ENCODE data around the gene TRIM2. TPM values are rescaled to one million over a fixed set of nuclear protein-coding genes. Genes with fewer than 3 reads are reported as not detected.

TRIM2 gene
- total RNA-seq, 2 donors from 2014 or later, result 31.3 to 42.0 TPM

DNA sequence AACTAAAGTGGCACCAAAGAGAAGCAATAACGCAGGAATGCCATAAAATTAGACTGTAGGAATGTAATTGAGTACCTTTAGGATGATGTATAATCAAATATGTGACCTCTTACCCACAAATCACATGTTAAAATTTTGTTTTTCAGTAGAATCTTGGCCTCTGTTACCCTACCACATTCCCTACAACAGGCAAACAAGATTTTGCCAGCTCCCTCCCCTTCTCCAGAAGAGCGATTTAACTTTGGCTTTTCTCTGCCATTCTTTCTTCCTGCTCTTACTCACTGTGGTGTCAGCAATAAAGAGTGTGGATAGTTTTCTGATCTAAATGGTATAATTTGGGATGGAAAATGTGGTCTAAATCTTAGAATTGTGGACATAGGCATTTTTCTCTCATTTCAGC lies 57.2 kb downstream of the TRIM2 start:
- TF ChIP-seq, protein P1, sequence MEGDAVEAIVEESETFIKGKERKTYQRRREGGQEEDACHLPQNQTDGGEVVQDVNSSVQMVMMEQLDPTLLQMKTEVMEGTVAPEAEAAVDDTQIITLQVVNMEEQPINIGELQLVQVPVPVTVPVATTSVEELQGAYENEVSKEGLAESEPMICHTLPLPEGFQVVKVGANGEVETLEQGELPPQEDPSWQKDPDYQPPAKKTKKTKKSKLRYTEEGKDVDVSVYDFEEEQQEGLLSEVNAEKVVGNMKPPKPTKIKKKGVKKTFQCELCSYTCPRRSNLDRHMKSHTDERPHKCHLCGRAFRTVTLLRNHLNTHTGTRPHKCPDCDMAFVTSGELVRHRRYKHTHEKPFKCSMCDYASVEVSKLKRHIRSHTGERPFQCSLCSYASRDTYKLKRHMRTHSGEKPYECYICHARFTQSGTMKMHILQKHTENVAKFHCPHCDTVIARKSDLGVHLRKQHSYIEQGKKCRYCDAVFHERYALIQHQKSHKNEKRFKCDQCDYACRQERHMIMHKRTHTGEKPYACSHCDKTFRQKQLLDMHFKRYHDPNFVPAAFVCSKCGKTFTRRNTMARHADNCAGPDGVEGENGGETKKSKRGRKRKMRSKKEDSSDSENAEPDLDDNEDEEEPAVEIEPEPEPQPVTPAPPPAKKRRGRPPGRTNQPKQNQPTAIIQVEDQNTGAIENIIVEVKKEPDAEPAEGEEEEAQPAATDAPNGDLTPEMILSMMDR (IDR thresholded peaks at IDR 0.05), result no peak
- TF ChIP-seq POLR2A (IDR thresholded peaks at IDR 0.05), result no peak
- H3K27ac ChIP-seq, result no peak overlapping the region
- no peaks in the 10 kb centered on the region for H3K36me3 ChIP-seq (replicated peaks in 1 of 2; ENCODE audit: insufficient read depth in 1 of 2, low read depth in 2 of 2)
- H3K9me3 ChIP-seq, result no peaks in the 10 kb centered on the region
- no peaks in the 10 kb centered on the region for H3K4me1 ChIP-seq
- WGBS, 2 donors, result 93 to 99% methylated on average over 2 of the region's 2 CpGs
- no peak overlapping the region for H3K4me3 ChIP-seq
- intact Hi-C loops (cut with DNase I), result no loop called here
- H3K27me3 ChIP-seq, result no peaks in the 10 kb centered on the region
- ATAC-seq (no peak), DNase-seq (no peak)

DNA sequence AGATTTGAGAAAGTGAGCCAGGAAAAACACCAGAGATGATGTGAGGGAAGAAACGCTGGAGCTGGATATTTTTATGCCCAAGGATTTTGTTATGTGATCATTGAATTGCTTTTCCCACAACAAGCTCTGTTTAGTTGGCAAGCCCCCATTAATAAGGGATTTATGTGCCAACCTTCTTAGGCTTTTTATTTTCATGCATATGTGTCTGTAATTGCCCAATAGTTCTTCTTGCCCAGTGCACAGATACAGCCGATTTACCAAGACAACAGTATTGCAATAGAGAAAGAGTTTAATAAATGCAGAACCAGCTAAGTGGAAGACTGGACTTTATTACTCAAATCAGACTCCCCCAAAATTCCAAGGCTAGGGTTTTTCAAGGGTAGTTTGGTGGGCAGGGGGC lies 57.7 kb downstream of the TRIM2 start:
- Histone ChIP-seq H3K9me3 (no peaks in the 10 kb centered on the region), H3K4me1 (peaks cover 4% of the 10 kb centered on the region), H3K36me3 (replicated peaks in 1 of 2; ENCODE audit: insufficient read depth in 1 of 2, low read depth in 2 of 2) (no peaks in the 10 kb centered on the region), H3K27me3 (no peaks in the 10 kb centered on the region), H3K4me3 (no peak overlapping the region), H3K27ac (no peak overlapping the region)
- intact Hi-C loops (cut with DNase I), result no loop called here
- ATAC-seq, result no peak
- no peak for DNase-seq
- WGBS, 2 donors, result 90 to 93% methylated on average over 2 of the region's 2 CpGs
- TF ChIP-seq, protein P1 (IDR thresholded peaks at IDR 0.05), result no peak

DNA sequence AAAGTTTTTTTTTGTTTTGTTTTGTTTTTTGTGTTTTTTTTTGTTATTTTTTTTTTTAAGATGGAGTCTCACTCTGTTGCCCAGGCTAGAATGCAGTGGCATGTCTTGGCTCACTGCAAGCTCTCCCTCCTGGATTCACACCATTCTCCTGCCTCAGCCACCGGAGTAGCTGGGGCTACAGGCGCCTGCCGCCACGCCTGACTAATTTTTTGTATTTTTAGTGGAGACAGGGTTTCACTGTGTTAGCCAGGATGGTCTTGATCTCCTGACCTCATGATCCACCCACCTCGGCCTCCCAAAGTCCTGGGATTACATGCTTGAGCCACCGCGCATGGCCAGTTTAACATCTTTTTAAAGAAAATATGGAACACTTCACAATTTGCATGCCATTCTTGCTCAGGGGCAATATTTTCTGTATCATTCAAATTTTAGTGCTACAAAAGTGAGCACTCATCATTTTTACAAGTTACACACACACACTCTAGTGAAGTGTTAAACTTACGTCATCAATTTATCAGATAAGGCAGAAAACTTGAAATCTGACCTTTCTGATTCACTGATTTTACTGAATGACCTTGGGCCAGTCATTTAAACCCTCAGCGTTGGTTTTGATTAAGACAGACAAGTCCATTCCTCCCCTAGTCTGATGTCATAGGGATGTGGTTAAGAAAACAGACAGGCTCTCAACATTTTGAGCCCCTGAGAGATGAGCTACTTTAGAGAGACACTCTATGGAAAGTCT lies 61.2 kb downstream of the TRIM2 start:
- Histone ChIP-seq H3K27me3 (no peaks in the 10 kb centered on the region), H3K4me3 (no peak overlapping the region), H3K27ac (no peak overlapping the region), H3K9me3 (no peaks in the 10 kb centered on the region), H3K4me1 (peaks cover 36% of the 10 kb centered on the region), H3K36me3 (replicated peaks in 1 of 2; ENCODE audit: insufficient read depth in 1 of 2, low read depth in 2 of 2) (no peaks in the 10 kb centered on the region)
- DNase-seq (no peak), ATAC-seq (no peak)
- TF ChIP-seq POLR2A (IDR thresholded peaks at IDR 0.05), result no peak
- TF ChIP-seq, protein P1 (IDR thresholded peaks at IDR 0.05), result no peak
- 83 to 84% methylated on average over 9 of the region's 9 CpGs for WGBS, 2 donors
- intact Hi-C loops (cut with DNase I), result no loop called here

DNA sequence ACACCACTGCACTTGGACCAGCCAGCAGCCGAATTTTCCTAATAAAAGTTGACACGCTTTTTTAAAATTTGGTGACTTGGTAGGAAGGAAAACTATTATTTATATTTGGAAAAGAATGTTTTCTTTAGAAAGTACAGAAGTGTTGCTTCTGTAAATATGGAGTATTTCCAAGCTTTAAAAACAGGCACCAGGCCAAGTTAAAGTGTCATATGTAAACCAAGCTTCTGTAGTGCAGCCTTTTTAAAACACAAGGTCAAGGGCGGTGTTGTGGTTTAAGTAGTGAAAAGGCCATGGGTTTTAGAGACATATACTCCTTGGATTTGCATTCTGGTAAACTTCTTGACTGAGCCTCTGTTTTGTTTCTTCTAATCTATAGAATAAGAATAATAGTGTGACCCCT lies 62.7 kb downstream of the TRIM2 start:
- TF ChIP-seq, protein P1 (IDR thresholded peaks at IDR 0.05), result no peak
- no peak for TF ChIP-seq POLR2A (IDR thresholded peaks at IDR 0.05)
- Histone ChIP-seq H3K36me3 (replicated peaks in 1 of 2; ENCODE audit: insufficient read depth in 1 of 2, low read depth in 2 of 2) (no peaks in the 10 kb centered on the region), H3K27me3 (no peaks in the 10 kb centered on the region), H3K9me3 (no peaks in the 10 kb centered on the region), H3K4me3 (no peak overlapping the region), H3K27ac (peak overlapping the region in 1 of 4 donors; percentile 18), H3K4me1 (peaks cover 39% of the 10 kb centered on the region)
- 28 to 36% methylated on average over 3 of the region's 3 CpGs for WGBS, 2 donors
- intact Hi-C loops (cut with DNase I), result no loop called here
- no peak for ATAC-seq
- DNase-seq, result peak in 2 of 4 donors; percentile 36 to 38

DNA sequence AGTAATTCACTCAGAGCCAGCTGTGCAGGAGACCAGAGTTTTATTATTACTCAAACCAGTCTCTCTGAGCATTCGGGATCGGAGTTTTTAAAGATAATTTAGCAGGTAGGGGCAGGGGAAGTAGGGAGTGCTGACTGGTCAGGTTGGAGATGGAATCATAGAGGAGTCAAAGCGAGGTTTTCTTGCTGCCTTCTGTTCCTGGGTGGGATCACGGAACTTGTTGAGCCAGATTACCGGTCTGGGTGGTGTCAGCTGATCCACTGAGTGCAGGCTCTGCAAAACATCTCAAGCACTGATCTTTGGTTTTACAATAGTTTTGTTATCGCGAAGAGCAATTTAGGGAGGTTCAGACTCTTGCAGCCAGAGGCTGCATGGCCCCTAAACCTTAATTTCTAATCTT lies 63.6 kb downstream of the TRIM2 start:
- WGBS, 2 donors, result 78 to 81% methylated on average over 7 of the region's 7 CpGs
- no peak overlapping the region for H3K27ac ChIP-seq
- H3K4me1 ChIP-seq, result peaks cover 39% of the 10 kb centered on the region
- no peaks in the 10 kb centered on the region for H3K27me3 ChIP-seq
- H3K36me3 ChIP-seq (replicated peaks in 1 of 2; ENCODE audit: insufficient read depth in 1 of 2, low read depth in 2 of 2), result no peaks in the 10 kb centered on the region
- no peak overlapping the region for H3K4me3 ChIP-seq
- intact Hi-C loops (cut with DNase I), result no loop called here
- H3K9me3 ChIP-seq, result no peaks in the 10 kb centered on the region
- ATAC-seq (no peak), DNase-seq (no peak)
- TF ChIP-seq POLR2A (IDR thresholded peaks at IDR 0.05), result no peak
- TF ChIP-seq, protein P1 (IDR thresholded peaks at IDR 0.05), result no peak

All from body of pancreas (tissue), 4 donors.